ENCODE measurements around the gene PKMYT1. TPM values are rescaled to one million over a fixed set of nuclear protein-coding genes. Genes with fewer than 3 reads are reported as not detected.

The PKMYT1 gene
- total RNA-seq, 4 donors from 2014 or later, result 1.6 to 1.7 TPM; not detected in 2

DNA sequence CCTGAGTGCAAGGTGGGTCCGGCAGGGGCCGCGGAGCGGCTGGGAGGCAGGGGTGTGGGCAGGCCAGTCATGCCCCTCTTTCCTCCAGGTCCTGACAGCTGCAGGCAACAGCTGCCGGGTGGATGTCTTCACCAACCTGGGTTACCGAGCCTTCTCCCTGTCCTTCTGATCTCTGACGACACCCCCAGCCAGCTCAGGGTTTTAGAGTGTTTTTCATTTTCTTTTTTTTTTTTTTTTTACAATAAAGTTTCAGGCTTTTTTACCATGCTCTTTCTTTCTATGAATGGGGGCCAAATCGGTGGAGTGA lies 47.2 kb upstream of the PKMYT1 start:
- Histone ChIP-seq H3K27me3 (peaks cover 40% of the 10 kb centered on the region), H3K9me3 (no peaks in the 10 kb centered on the region), H3K36me3 (peaks cover 0 to 22% of the 10 kb centered on the region in 2 donors), H3K4me3 (no peak overlapping the region), H3K27ac (no peak overlapping the region), H3K4me1 (peaks cover 0 to 53% (median 27%) of the 10 kb centered on the region in 3 donors)
- TF ChIP-seq CTCF (IDR thresholded peaks at IDR 0.05) (no peak), POLR2A (IDR thresholded peaks at IDR 0.05) (no peak), EP300 (IDR thresholded peaks at IDR 0.05) (no peak), POLR2AphosphoS5 (IDR thresholded peaks at IDR 0.05) (no peak)
- WGBS, 2 donors (ENCODE audit: low coverage in 1 of 2), result 87 to 88% methylated on average over 4 to 5 of the region's 8 CpGs
- no peak for ATAC-seq

- Histone ChIP-seq H3K4me1 (peaks cover 0 to 59% (median 31%) of the 10 kb centered on the region in 3 donors), H3K27me3 (peaks cover 34% of the 10 kb centered on the region), H3K36me3 (peaks cover 0 to 22% of the 10 kb centered on the region in 2 donors), H3K27ac (no peak overlapping the region), H3K9me3 (no peaks in the 10 kb centered on the region), H3K4me3 (no peak overlapping the region)
- WGBS, 2 donors (ENCODE audit: low coverage in 1 of 2), result 85 to 88% methylated on average over 7 to 8 of the region's 24 CpGs
- no peak for ATAC-seq
- no peak for TF ChIP-seq EP300 (IDR thresholded peaks at IDR 0.05)
- TF ChIP-seq POLR2A (IDR thresholded peaks at IDR 0.05), result no peak
- TF ChIP-seq POLR2AphosphoS5 (IDR thresholded peaks at IDR 0.05), result no peak
- TF ChIP-seq CTCF (IDR thresholded peaks at IDR 0.05), result no peak
These were observed 46.6 kb upstream of the PKMYT1 start for GRCh38 chr16:3026609-3027488.

- WGBS, 2 donors (ENCODE audit: low coverage in 1 of 2), result 93 to 100% methylated on average over 1 to 3 of the region's 8 CpGs
- no peak overlapping the region for H3K4me3 ChIP-seq
These were observed 45.7 kb upstream of the PKMYT1 start for GRCh38 chr16:3026003-3026378.

DNA sequence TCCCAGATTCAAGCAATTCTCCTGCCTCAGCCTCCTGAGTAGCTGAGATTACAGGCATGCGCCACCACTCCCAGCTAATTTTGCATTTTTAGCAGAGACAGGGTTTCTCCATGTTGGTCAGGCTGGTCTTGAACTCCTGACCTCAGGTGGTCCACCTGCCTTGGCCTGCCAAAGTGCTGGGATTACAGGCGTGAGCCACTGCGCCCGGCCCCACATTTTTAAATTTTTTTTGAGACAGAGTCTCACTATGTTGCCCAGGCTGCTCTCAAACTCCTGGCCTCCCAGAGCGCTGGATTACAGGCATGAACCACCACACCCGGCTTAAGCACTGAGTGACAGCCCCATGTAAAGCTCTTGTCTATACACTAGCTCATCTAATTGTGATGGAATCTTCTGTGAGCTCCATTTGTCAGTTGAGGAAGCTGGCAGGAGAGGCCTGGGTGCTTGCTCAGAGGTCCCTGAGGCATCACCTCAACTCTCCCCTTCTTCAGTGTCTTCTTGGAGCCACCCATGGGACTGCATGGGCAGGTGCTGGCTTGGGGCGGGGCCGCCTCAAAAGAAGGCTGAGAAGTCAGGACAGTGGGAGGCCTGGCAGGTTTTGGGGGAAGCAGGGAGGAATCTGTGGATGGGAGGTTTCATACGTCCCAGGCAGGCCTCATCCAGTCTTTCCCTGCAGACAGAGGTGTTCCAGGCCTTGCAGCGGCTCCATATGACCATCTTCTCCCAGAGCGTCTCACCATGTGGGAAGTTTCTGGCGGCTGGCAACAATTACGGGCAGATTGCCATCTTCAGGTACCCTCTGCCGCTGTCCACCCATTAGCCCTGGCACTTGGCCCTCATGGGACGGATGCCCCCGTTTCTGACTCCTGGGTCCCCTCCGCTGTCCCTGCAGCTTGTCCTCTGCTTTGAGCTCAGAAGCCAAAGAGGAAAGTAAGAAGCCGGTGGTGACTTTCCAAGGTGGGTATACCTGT lies 45.1 kb upstream of the PKMYT1 start:
- Histone ChIP-seq H3K4me3 (no peak overlapping the region), H3K9me3 (no peaks in the 10 kb centered on the region), H3K27me3 (peaks cover 20% of the 10 kb centered on the region), H3K36me3 (peaks cover 0 to 22% of the 10 kb centered on the region in 2 donors), H3K4me1 (peaks cover 0 to 74% (median 36%) of the 10 kb centered on the region in 3 donors), H3K27ac (no peak overlapping the region)
- no peak for TF ChIP-seq POLR2AphosphoS5 (IDR thresholded peaks at IDR 0.05)
- TF ChIP-seq CTCF (IDR thresholded peaks at IDR 0.05), result no peak
- TF ChIP-seq EP300 (IDR thresholded peaks at IDR 0.05), result no peak
- TF ChIP-seq POLR2A (IDR thresholded peaks at IDR 0.05), result no peak
- 97 to 100% methylated on average over 2 to 11 of the region's 18 CpGs for WGBS, 2 donors (ENCODE audit: low coverage in 1 of 2)
- no peak for ATAC-seq

More at GRCh38 chr16:3026003-3026378, 45.7 kb upstream of the PKMYT1 start:
- H3K9me3 ChIP-seq, result no peaks in the 10 kb centered on the region
- TF ChIP-seq POLR2AphosphoS5 (IDR thresholded peaks at IDR 0.05) (no peak), CTCF (IDR thresholded peaks at IDR 0.05) (no peak), EP300 (IDR thresholded peaks at IDR 0.05) (no peak), POLR2A (IDR thresholded peaks at IDR 0.05) (no peak)
- peaks cover 0 to 22% of the 10 kb centered on the region in 2 donors for H3K36me3 ChIP-seq
- no peak for ATAC-seq
- no peak overlapping the region for H3K27ac ChIP-seq
- peaks cover 0 to 68% (median 36%) of the 10 kb centered on the region in 3 donors for H3K4me1 ChIP-seq
- H3K27me3 ChIP-seq, result peaks cover 27% of the 10 kb centered on the region

Measured in gastroesophageal sphincter (tissue), 4 donors.